ENCODE measurements around the gene OBSL1.
A peak's percentile ranks its signal among the peaks of the same experiment; 100 is the strongest.

Gene OBSL1

DNA sequence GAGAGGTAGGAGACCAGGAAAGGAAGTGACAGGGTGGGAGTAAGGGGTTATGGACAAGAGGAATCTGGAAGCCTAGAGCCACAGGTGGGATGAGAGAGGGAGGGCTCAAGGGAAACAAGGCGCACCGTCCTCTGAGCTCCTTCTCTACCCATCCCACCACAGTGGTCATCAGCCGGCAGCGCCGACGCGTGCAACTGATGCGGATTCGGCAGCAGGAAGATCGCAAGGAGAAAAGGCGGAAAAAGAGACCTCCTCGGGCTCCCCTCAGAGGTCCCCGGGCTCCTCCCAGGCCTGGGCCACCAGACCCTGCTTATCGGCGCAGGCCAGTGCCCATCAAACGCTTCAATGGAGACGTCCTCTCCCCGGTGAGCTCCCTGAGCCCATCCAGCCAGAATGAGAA lies 22.3 kb downstream of the OBSL1 start:
- DNase-seq, result no peak

DNA sequence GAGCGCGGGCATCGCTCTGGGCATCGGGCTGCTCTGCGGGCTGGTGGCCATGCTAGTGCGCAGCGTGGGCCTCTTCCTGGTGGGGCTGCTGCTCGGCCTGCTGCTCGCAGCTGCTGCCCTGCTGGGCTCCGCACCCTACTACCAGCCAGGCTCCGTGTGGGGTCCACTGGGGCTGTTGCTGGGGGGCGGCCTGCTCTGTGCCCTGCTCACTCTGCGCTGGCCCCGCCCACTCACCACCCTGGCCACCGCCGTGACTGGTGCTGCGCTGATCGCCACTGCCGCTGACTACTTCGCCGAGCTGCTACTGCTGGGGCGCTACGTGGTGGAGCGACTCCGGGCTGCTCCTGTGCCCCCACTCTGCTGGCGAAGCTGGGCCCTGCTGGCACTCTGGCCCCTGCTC lies 23.7 kb downstream of the OBSL1 start:
- no peak for DNase-seq

- no peak for DNase-seq
Measured at GRCh38 chr2:219545943-219546352, 25.4 kb downstream of the OBSL1 start.

DNA sequence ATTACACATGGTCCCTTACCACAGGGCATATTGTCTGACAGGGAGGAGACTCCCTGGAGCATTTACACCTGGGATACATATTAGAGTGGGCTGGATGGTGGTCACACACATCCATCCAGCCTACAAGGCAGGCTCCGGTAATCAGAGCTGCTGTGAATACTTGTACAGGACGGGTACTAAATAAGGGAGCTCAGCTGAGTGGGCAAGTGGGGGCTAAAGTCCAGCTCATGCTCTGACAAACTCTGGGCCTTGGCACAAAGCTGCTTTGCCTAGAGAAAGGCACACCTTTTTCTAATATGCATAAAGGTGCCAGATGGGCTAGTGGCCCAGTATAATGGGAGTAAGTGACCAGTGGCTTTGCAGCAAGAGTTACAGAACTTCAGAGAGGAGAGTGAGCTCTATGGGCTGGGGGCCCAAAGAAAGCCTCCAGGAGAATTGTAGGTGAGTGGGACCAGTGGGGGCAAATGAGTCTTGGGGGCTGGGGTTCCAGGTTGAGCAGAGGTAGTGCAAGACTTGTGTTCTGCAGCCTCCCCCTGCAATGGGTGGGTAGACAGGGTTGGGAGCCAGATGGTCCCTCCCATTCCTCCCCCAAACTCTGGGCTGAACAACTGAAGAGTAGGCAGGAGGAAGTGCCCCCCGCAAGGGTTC lies 25.9 kb downstream of the OBSL1 start:
- no peak for DNase-seq

DNA sequence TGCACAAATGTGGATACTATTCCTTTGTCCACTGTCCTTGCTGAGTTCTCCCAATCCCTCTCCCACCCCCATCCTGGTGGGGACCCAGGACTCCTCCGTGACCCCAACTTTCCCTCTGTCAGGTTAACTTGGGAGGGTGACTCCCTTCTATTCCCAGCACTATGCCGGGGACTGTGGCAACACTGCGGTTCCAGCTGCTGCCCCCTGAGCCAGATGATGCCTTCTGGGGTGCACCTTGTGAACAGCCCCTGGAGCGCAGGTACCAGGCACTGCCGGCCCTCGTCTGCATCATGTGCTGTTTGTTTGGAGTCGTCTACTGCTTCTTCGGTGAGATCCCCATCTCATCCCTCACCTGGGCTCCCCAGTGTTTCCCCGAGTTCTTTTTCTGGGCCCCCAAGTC lies 26.8 kb downstream of the OBSL1 start:
- no peak for DNase-seq

DNA sequence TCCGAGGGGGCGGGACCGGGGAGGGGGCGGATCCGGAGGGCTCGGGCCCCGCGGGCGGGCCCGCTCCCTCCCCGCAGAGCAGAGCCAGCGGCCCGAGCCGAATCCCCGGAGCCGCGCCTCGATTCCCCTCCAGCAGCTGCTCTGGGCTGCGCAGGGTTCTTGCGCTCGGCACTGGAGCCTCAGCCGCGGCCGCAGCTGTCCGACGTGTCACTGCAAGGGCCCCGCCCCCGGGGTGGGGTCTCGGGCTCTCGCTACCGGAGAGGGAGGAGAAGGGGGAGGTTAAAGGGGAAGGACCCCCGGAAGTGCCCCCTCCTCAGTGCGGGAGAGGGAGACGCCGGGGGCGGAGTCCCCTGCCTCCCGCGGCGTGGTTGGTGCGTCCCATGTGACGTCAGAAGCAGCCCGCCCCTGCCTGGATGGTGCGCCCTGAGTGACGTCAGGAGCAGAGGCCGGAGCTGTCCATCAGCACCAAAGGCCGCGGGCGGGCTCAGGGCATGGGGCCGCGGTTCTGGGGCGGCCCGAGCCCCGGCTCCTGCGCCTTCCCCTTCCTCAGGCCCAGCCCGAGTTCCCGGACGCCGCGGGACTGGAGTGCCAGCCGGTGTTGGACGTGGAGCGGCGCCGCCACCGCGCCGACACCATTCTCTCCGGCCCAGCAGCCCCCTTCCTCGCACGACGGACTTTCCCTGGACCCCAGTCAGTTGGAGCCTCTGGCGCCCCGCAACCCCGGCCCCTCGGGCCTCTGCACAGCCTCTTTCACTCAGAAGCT lies 27.6 kb downstream of the OBSL1 start, which contains the start of the genes CHPF and TMEM198:
TSS of gene CHPF (minus strand) at position 214 of the 763 bp plus-strand sequence. CDS start 271 bp downstream, outside the sequence.
TSS of gene TMEM198 (plus strand) at position 433 of the 763 bp plus-strand sequence. CDS start 700 bp downstream, outside the sequence.
- DNase-seq, result peak; percentile 96

GRCh38 chr2:219542931-219543595 lies 28.3 kb downstream of the OBSL1 start:
- no peak for DNase-seq

- peak; percentile 70 for DNase-seq
Measured at GRCh38 chr2:219541611-219542180, 29.6 kb downstream of the OBSL1 start.

DNA sequence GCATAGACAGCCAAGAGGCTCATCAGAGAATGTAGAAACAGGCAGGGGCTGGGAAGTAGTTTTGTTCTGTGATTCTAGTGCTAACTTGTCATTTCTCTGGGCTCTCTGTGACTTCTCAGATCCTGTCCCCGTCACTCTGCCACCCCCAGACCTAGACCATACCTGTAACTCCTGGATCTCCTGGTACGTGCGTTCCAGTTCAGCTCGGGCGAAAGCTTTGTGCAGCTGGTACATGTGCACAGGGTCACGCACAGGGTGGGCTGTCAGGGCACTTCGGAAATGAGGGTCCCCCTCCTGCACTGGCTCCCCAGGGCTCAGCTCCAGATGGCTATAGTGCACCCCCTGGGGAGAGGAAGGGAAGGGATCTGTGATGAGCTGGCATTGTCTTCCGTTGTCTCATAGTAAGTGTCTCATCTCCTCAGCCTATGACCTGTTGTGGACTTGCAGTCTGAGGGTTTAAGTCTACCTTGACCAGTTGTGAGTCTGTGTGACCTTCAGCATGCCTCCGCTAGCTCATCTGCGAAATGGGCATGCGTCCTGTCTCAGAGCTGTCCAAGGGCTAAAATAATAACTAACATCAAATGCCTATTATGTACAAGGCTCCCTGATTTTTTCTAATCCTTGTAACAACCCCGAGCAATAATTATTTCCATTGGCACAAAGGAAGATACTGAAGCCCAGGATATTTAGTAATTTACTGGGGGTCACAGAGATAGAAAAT lies 30.4 kb downstream of the OBSL1 start:
- DNase-seq, result no peak

GRCh38 chr2:219539926-219540678 lies 31.2 kb downstream of the OBSL1 start:
- no peak for DNase-seq

DNA sequence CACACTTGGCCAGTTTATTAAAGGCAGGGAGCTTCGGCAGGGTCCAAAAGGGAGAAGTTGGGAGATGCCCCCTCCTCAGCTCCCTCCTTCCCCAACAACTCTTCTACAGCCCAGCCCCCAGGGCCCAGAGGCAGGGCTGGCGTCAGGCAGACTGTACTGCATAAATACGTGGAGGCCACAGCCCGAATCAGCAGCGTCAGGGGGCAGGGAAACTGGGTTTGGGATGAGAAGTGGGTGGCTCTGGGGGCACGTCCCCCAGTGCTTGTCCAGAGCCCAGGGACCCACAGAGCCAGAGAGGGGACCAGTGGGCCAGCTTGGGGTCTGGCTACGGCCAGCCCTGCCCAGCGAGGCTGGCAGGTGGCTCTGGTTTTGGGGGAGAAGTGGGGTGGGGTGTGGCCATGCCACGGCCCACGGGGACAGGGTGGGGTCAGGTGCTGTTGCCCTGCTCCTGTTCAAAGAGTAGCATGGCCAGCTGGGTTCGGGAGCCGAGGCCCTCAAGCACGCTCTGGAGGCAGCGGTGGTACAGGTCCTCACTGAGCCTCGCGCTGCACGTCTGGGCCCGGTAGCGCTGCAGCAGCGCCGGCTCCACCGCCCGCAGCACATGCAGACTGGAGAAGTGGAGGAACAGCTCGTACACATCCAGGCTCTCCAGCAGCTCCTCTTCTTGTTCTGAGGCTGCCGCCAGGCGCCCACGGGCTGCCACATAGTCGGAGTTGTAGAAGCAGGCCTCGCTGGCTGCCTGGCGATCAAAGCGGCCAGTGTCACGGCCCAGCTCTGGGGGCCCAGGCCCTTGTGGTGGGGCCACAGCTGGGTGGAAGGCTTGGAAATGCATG lies 32.2 kb downstream of the OBSL1 start:
- no peak for DNase-seq

- DNase-seq, result no peak
Measured at GRCh38 chr2:219538504-219538951, 32.8 kb downstream of the OBSL1 start.

- DNase-seq, result no peak
Measured at GRCh38 chr2:219537657-219538488, 33.5 kb downstream of the OBSL1 start.

GRCh38 chr2:219536967-219537366 lies 34.4 kb downstream of the OBSL1 start:
- no peak for DNase-seq

GRCh38 chr2:219536425-219536824 lies 34.9 kb downstream of the OBSL1 start:
- DNase-seq, result no peak

- no peak for DNase-seq
Measured at GRCh38 chr2:219533930-219534661, 37.2 kb downstream of the OBSL1 start.

- DNase-seq, result no peak
Measured at GRCh38 chr2:219532378-219532649, 39.0 kb downstream of the OBSL1 start.

DNA sequence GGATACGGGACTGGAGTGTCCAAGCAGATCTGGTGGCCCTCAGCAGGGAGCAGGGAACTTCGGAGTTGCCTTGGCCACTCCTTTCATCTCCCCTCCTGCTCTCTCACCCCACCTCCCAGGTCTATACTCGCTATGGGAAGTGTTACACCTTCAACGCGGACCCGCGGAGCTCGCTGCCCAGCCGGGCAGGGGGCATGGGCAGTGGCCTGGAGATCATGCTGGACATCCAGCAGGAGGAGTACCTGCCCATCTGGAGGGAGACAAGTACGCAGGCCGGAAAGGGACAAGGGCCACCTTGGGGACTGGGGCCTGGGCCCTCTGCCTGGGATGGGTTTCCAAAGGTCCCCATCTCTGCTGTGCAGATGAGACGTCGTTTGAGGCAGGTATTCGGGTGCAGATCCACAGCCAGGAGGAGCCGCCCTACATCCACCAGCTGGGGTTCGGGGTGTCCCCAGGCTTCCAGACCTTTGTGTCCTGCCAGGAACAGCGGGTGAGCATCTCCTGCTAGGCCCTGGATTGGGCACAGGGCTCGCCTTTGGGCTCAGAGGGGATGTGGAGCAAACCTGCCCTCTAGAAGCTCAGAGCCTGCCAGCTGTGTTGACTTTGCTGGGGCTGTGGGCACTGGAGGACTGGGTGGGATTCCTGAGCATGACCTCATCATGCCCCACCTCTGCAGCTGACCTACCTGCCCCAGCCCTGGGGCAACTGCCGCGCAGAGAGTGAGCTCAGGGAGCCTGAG lies 39.5 kb downstream of the OBSL1 start:
- no peak for DNase-seq
